NCI-H1417 treated with DMSO at 0.1 percent for 48 hours (cell line): ENCODE data around the gene TRPM3.

ENCODE experiments used
- DNase-seq: peaks from one replicate; lab custom pipeline; 2025; lab: John Stamatoyannopoulos, UW

The TRPM3 gene

DNA sequence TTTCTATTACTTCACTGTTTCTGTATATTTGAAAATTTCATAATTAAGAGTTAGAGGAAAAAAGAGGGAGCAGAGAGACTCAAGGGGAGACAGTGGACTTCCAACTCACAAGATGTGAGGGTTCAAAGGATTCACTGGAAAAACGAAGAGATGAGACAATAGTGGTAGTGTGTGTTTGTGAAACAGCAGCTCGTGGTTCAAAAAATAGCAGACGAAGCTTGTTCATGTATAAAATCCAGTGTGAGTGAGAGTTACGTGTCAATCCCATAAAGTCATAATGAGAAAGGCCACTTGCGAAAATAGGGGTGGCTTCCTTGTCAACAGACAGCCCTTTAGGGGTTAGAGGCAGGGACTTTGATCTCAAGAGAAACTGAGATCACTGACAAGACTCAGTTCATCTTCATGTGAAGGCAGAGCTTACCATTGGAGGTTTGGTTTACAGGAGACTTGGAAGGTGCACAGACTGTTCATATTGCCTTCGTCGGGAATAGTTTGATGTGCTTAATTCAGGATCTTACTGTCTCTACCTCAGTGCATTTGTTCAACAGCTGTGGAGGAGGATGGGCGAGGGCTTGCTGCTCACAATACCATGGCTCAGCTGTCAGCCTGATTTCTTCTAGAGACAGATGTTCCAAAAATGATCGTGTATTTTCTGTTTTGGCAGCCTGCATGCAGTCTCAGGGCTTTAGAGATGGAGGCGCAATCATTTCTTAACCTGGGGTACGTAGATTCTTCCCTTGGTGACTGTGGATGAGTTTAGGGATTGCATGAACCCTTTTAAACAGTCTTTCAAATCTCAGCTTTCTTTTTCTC, 601.3 kb downstream of the TRPM3 start:
- no peak for DNase-seq

- DNase-seq: no peak
These were observed 603.4 kb downstream of the TRPM3 start for GRCh38 chr9:70517926-70518610.

GRCh38 chr9:70514273-70514672, 607.1 kb downstream of the TRPM3 start:
- no peak for DNase-seq

- no peak for DNase-seq
These were observed 609.6 kb downstream of the TRPM3 start for GRCh38 chr9:70511858-70512257.

DNA sequence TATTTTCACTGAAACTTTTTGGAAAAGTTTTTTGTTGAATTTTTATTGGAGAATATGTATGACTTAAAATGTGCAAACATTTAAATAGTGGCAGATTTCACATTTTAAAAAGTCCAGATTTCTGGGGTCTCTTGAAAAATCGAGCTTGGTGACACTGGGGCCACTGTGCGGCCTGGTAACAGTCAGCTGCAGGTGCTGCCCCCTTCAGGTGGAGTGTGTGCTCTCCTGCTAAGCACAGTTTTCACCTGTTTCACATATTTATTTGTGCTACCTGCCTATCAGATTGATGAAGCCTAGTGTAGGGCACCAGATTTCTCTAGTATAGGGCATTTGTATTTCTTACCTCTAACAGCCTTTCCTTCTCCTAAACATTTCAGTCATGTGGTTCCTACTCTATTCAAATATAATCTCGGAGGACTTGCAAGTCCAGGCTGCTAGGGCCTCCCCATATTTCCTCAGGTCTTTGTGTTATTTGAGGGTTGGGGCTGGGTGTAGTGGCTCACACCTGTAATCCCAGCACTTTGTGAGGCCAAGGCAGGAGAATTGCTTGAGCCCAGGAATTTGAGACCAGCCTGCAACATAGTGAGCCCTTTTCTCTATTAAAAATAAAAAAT, 611.2 kb downstream of the TRPM3 start:
- DNase-seq: no peak

DNA sequence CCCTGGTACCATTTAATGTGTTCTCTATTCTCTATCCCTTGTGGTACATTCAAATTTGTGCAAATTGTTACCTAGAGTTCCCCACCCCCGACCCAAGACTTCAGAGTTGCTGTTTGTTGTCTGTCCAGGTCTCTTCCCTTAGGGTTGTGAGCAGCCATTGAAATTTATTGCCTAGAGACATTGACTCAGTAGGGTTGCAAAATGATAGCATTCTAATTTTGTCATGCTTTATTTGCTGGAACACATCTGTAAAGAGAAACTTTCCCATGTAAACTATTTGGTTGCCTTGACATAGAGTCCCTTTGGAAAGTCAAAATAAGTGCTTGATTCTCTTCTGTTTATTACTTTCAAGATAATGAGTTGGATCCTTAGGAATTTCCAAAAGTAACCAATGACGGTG, 615.3 kb downstream of the TRPM3 start:
- DNase-seq: no peak

GRCh38 chr9:70504834-70505233, 616.6 kb downstream of the TRPM3 start:
- DNase-seq: no peak

- DNase-seq: no peak
These were observed 618.7 kb downstream of the TRPM3 start for GRCh38 chr9:70502690-70503089.

DNA sequence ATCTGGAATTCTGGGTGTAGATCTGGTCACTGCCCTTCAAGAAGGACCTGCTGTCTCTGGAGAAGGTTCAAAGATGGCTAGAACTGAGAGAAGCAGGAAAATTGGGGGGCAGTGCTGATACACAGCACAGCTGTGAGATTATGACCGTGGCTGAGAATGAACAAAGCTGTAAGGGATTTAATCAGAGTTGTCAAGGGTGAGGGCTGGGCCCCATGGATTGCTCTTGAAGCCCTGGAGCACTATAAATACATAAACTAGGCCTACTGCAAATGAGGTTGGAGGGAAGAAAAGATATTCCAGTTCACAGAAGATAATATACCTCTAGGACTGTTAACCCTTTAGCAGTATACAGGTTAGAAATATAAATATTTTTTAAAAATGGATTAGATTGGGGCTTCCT, 620.6 kb downstream of the TRPM3 start:
- no peak for DNase-seq

DNA sequence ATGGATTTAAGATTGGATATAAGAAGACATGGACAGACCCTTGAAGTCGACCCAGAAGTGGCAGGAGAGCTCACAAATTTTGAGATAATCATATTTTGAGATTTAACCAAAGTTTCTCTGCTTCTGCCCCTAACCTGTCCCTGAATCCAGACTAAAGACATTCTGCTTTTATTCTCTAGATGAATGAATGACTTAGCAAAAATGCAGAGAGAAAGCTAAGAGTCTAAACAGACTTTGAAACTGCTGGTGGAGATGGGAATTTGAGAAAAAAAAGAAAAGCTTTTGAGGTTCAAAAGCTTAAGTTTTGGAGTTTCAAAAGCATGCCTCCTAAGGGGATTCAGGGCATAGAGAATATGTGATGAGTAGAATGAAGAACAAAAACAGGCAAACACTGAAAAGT, 621.8 kb downstream of the TRPM3 start:
- DNase-seq: no peak

GRCh38 chr9:70498866-70499265, 622.6 kb downstream of the TRPM3 start:
- DNase-seq: no peak

- DNase-seq: no peak
These were observed 625.2 kb downstream of the TRPM3 start for GRCh38 chr9:70496244-70496643.

GRCh38 chr9:70495514-70495913, 625.9 kb downstream of the TRPM3 start:
- DNase-seq: no peak

- no peak for DNase-seq
These were observed 627.2 kb downstream of the TRPM3 start for GRCh38 chr9:70494221-70494620.

- no peak for DNase-seq
These were observed 628.4 kb downstream of the TRPM3 start for GRCh38 chr9:70493029-70493428.

DNA sequence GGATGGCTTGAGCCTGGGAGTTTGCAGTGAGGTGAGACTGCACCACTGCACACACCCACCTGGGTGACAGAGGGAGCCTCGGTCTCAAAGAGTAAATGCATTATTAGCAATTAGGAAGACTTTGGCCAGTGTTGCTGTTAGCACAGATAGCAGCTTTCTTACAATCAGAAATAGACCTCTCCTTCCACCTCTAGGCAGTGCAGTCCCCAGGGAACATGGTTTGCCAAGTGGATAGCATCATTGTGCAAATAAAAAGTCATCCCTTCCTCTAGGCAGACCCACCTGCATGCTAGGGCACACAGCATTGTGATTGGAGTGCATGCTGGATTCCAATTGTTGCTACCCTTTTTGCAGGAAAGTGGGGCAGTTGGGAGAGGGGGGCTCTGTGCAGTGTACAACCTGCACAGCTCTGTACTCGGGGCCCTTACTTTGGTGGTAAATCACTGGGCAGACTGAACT, 629.1 kb downstream of the TRPM3 start:
- DNase-seq: no peak

DNA sequence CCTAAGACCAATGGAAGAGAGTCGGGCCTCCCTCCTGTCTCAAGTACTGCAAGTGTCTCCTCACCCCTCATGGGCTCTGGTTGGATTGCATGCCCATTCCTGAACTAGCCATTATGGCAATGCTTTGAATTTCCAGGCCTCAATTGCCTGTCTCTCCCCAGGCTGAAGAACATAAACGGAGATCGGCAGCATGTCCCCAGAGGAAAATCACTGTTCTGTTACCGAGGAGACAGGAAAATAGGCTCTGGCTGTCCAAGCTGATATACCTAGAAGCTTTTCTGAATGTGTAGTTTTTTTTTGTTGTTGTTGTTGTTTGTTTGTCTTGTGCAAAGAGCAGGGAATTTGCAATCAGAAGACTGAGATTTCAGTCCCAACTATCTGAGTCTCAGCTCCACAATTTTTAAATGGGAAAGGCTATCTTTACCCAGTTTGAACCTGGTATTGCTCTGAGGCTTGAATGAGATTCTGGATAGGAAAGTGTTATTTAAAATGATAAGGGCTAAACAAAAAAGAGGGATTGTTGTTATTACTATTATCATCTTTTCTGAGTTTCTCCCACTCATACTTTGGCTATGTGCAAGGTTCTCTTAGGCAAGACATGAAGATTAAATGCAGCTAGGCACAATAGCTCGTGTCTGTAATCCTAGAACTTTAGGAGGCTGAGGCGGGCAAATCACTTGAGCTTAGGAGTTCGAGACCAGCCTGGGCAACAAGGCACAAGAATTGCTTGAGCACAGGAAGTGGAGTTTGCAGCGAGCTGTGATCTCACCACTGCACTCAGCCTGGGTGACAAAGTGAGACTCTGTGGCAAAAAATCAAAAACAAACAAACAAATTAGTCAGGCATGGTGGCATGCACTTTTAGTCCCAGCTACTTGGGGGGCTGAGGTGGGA, 629.7 kb downstream of the TRPM3 start:
- DNase-seq: no peak

DNA sequence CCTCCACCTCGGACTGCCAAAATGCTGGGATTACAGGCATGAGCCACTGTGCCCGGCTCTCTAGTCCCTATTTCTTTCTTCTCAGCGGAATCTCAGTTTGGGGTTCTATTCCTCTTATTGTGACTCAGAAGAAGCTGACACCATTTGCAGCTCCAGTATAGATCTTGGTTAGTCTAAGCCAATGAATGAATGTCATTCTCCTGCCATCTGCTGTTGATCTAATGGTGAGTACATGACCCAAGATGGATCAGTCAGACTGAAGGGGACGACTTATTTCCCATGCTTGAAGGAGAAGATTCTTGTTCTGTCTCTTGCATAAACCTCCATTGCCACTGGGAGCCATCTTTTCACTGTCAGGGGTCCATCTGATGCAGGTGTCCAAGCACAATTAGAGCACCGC, 630.9 kb downstream of the TRPM3 start:
- no peak for DNase-seq

DNA sequence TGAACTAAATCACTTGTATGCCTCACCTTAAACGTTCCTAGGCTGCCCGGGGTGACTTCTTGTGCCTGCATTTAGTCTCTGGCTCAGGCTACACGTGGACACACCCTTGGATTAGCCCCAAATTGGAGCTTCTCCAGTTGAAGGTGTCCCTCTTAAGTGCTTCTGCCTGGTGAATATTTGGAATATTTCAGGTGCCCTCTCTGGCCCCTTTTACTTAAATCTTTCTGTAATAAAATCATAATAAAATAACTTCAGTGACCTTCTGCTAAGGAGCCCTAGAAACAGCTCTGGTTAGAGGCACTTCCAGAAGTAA, 632.7 kb downstream of the TRPM3 start:
- DNase-seq: no peak

- DNase-seq: no peak
These were observed 633.2 kb downstream of the TRPM3 start for GRCh38 chr9:70488098-70488792.

DNA sequence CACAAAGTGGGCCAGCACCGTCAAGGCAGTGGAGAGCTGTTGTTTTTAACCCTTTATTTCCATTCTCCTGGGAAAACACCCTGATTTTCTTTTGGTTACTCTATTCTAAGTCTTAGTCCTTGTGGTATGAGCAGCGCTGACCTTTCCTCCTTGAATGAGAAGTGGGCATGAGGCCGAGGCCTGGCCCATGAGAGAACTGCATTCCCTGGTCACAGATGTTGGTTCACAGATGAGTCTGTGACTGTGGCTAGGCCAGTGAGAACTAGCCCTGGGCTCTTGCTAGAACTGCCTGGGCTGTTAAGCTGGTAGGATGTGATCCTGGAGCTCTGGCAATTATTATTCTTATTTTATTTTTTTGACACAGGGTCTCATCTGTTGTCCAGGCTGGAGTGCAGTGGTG, 635.3 kb downstream of the TRPM3 start:
- DNase-seq: no peak
